ENCODE results near the gene HOMER2.

HOMER2 gene

GRCh38 chr15:82847703-82848102 is 104.8 kb downstream of the HOMER2 start:
- Mint-ChIP-seq H3K4me1 (peaks cover 28% of the 10 kb centered on the region), H3K27ac (no peak overlapping the region), H3K27me3 (no peaks in the 10 kb centered on the region), H3K9me3 (no peaks in the 10 kb centered on the region), H3K36me3 (no peaks in the 10 kb centered on the region), H3K4me3 (no peak overlapping the region)
- ATAC-seq (ENCODE audit: low read depth): no peak
- no peak for DNase-seq (ENCODE audit: low spot score in 2 of 2)

GRCh38 chr15:82846621-82847020 is 105.9 kb downstream of the HOMER2 start:
- Mint-ChIP-seq H3K9me3 (no peaks in the 10 kb centered on the region), H3K27me3 (no peaks in the 10 kb centered on the region), H3K27ac (no peak overlapping the region), H3K36me3 (no peaks in the 10 kb centered on the region), H3K4me1 (peaks cover 28% of the 10 kb centered on the region), H3K4me3 (no peak overlapping the region)
- DNase-seq (ENCODE audit: low spot score in 2 of 2) (no peak), ATAC-seq (ENCODE audit: low read depth) (no peak)

GRCh38 chr15:82845686-82846085 is 106.8 kb downstream of the HOMER2 start:
- Mint-ChIP-seq H3K4me3 (no peak overlapping the region), H3K4me1 (peaks cover 28% of the 10 kb centered on the region), H3K27ac (peak overlapping the region; percentile 96), H3K27me3 (no peaks in the 10 kb centered on the region), H3K36me3 (no peaks in the 10 kb centered on the region), H3K9me3 (no peaks in the 10 kb centered on the region)
- ATAC-seq (ENCODE audit: low read depth): no peak
- DNase-seq (ENCODE audit: low spot score in 2 of 2): peak in 1 of 2 donors; percentile 9

- Mint-ChIP-seq H3K36me3 (no peaks in the 10 kb centered on the region), H3K4me3 (peak overlapping the region; percentile 14), H3K4me1 (peaks cover 19% of the 10 kb centered on the region), H3K9me3 (no peaks in the 10 kb centered on the region), H3K27me3 (no peaks in the 10 kb centered on the region), H3K27ac (peak overlapping the region; percentile 83)
- DNase-seq (ENCODE audit: low spot score in 2 of 2): peak in 1 of 2 donors; percentile 5
- peak; percentile 31 for ATAC-seq (ENCODE audit: low read depth)
Measured at GRCh38 chr15:82843566-82843965, 109.0 kb downstream of the HOMER2 start.

GRCh38 chr15:82840166-82840565 is 112.4 kb downstream of the HOMER2 start:
- Mint-ChIP-seq H3K27me3 (no peaks in the 10 kb centered on the region), H3K9me3 (peaks cover 2% of the 10 kb centered on the region), H3K36me3 (peaks cover 22% of the 10 kb centered on the region), H3K4me3 (no peak overlapping the region), H3K27ac (no peak overlapping the region), H3K4me1 (peaks cover 16% of the 10 kb centered on the region)
- ATAC-seq (ENCODE audit: low read depth): no peak
- DNase-seq (ENCODE audit: low spot score in 2 of 2): no peak

- ATAC-seq (ENCODE audit: low read depth) (no peak), DNase-seq (ENCODE audit: low spot score in 2 of 2) (no peak)
- Mint-ChIP-seq H3K9me3 (peaks cover 2% of the 10 kb centered on the region), H3K36me3 (peaks cover 26% of the 10 kb centered on the region), H3K27ac (no peak overlapping the region), H3K27me3 (no peaks in the 10 kb centered on the region), H3K4me1 (peaks cover 10% of the 10 kb centered on the region), H3K4me3 (no peak overlapping the region)
Measured at GRCh38 chr15:82839136-82839535, 113.4 kb downstream of the HOMER2 start.

- DNase-seq (ENCODE audit: low spot score in 2 of 2): no peak
- H3K36me3 Mint-ChIP-seq: peaks cover 30% of the 10 kb centered on the region
- no peak for ATAC-seq (ENCODE audit: low read depth)
- H3K4me3 Mint-ChIP-seq: no peak overlapping the region
- peaks cover 4% of the 10 kb centered on the region for H3K4me1 Mint-ChIP-seq
- peaks cover 2% of the 10 kb centered on the region for H3K9me3 Mint-ChIP-seq
- no peaks in the 10 kb centered on the region for H3K27me3 Mint-ChIP-seq
- H3K27ac Mint-ChIP-seq: no peak overlapping the region
Measured at GRCh38 chr15:82838096-82838735, 114.3 kb downstream of the HOMER2 start.

GRCh38 chr15:82835391-82835917 is 117.1 kb downstream of the HOMER2 start:
- DNase-seq (ENCODE audit: low spot score in 2 of 2) (peak in 1 of 2 donors; percentile 9), ATAC-seq (ENCODE audit: low read depth) (no peak)
- H3K4me1 Mint-ChIP-seq: peaks cover 7% of the 10 kb centered on the region
- H3K27me3 Mint-ChIP-seq: no peaks in the 10 kb centered on the region
- peaks cover 43% of the 10 kb centered on the region for H3K36me3 Mint-ChIP-seq
- H3K9me3 Mint-ChIP-seq: peaks cover 2% of the 10 kb centered on the region
- no peak overlapping the region for H3K27ac Mint-ChIP-seq
- no peak overlapping the region for H3K4me3 Mint-ChIP-seq

GRCh38 chr15:82833362-82833682 is 119.2 kb downstream of the HOMER2 start:
- Mint-ChIP-seq H3K4me1 (peaks cover 11% of the 10 kb centered on the region), H3K36me3 (peaks cover 55% of the 10 kb centered on the region), H3K27ac (peak overlapping the region; percentile 58), H3K9me3 (peaks cover 2% of the 10 kb centered on the region), H3K4me3 (no peak overlapping the region), H3K27me3 (no peaks in the 10 kb centered on the region)
- ATAC-seq (ENCODE audit: low read depth) (no peak), DNase-seq (ENCODE audit: low spot score in 2 of 2) (no peak)

- no peaks in the 10 kb centered on the region for H3K9me3 Mint-ChIP-seq
- ATAC-seq (ENCODE audit: low read depth) (peak; percentile 29), DNase-seq (ENCODE audit: low spot score in 2 of 2) (no peak)
- H3K36me3 Mint-ChIP-seq: peaks cover 56% of the 10 kb centered on the region
- H3K4me3 Mint-ChIP-seq: no peak overlapping the region
- peak overlapping the region; percentile 58 for H3K27ac Mint-ChIP-seq
- H3K4me1 Mint-ChIP-seq: peaks cover 9% of the 10 kb centered on the region
- H3K27me3 Mint-ChIP-seq: no peaks in the 10 kb centered on the region
Measured at GRCh38 chr15:82832601-82833361, 119.7 kb downstream of the HOMER2 start.

- Mint-ChIP-seq H3K4me3 (no peak overlapping the region), H3K9me3 (no peaks in the 10 kb centered on the region), H3K27ac (no peak overlapping the region), H3K36me3 (peaks cover 55% of the 10 kb centered on the region), H3K4me1 (peaks cover 9% of the 10 kb centered on the region), H3K27me3 (no peaks in the 10 kb centered on the region)
- no peak for DNase-seq (ENCODE audit: low spot score in 2 of 2)
- no peak for ATAC-seq (ENCODE audit: low read depth)
Measured at GRCh38 chr15:82831894-82832600, 120.5 kb downstream of the HOMER2 start.

- Mint-ChIP-seq H3K36me3 (peaks cover 46% of the 10 kb centered on the region), H3K4me1 (peaks cover 7% of the 10 kb centered on the region), H3K9me3 (no peaks in the 10 kb centered on the region), H3K4me3 (no peak overlapping the region), H3K27me3 (no peaks in the 10 kb centered on the region), H3K27ac (no peak overlapping the region)
- ATAC-seq (ENCODE audit: low read depth) (no peak), DNase-seq (ENCODE audit: low spot score in 2 of 2) (no peak)
Measured at GRCh38 chr15:82830427-82831173, 121.9 kb downstream of the HOMER2 start.

- Mint-ChIP-seq H3K4me3 (no peak overlapping the region), H3K4me1 (peaks cover 7% of the 10 kb centered on the region), H3K27me3 (no peaks in the 10 kb centered on the region), H3K36me3 (peaks cover 41% of the 10 kb centered on the region), H3K9me3 (no peaks in the 10 kb centered on the region), H3K27ac (no peak overlapping the region)
- no peak for ATAC-seq (ENCODE audit: low read depth)
- no peak for DNase-seq (ENCODE audit: low spot score in 2 of 2)
Measured at GRCh38 chr15:82829234-82829633, 123.3 kb downstream of the HOMER2 start.

GRCh38 chr15:82828075-82828474 is 124.4 kb downstream of the HOMER2 start:
- Mint-ChIP-seq H3K36me3 (peaks cover 36% of the 10 kb centered on the region), H3K4me1 (peaks cover 7% of the 10 kb centered on the region), H3K4me3 (no peak overlapping the region), H3K27ac (no peak overlapping the region), H3K27me3 (no peaks in the 10 kb centered on the region), H3K9me3 (no peaks in the 10 kb centered on the region)
- DNase-seq (ENCODE audit: low spot score in 2 of 2) (no peak), ATAC-seq (ENCODE audit: low read depth) (no peak)

All from memory B cell (primary cell).